H9 (cell line): ENCODE measurements around the gene MAJIN. TPM values are rescaled to one million over a fixed set of nuclear protein-coding genes. Genes with fewer than 3 reads are reported as not detected.

Source experiments
- DNase-seq: peaks from one replicate; pipeline ENCODE4 v3.0.0-alpha.2; 2017
- H2AFZ ChIP-seq: one replicate; pipeline ENCODE4 v1.6.1; 2013; ENCODE audit warnings: mild to moderate bottlenecking, low read length, control low read depth, moderate library complexity
- H2AK5ac ChIP-seq: 2 replicates; pipeline ENCODE4 v1.6.1; 2013; ENCODE audit warnings: low read length, control low read depth, mixed read lengths; ENCODE audit not compliant: insufficient read length
- H2BK120ac ChIP-seq: one replicate; pipeline ENCODE4 v1.6.1; 2013; ENCODE audit warnings: low read depth, mild to moderate bottlenecking, low read length, control low read depth, inconsistent platforms; ENCODE audit not compliant: poor library complexity, severe bottlenecking
- H2BK12ac ChIP-seq: 2 replicates; pipeline ENCODE4 v1.6.1; 2013; ENCODE audit warnings: low read length, control low read depth, mixed read lengths, low read depth; ENCODE audit not compliant: insufficient read length
- H2BK15ac ChIP-seq: 2 replicates; pipeline ENCODE4 v1.6.1; 2013; ENCODE audit warnings: low read depth, low read length, control low read depth
- H2BK20ac ChIP-seq: one replicate; pipeline ENCODE4 v1.6.1; 2013; ENCODE audit warnings: low read depth, mild to moderate bottlenecking, low read length, control low read depth, inconsistent platforms; ENCODE audit not compliant: poor library complexity, severe bottlenecking
- H2BK5ac ChIP-seq: 2 replicates; pipeline ENCODE4 v1.6.1; 2013; ENCODE audit warnings: low read length, control low read depth, mixed read lengths; ENCODE audit not compliant: insufficient read length
- H3K14ac ChIP-seq: 2 replicates; pipeline ENCODE4 v1.6.1; 2013; ENCODE audit warnings: low read length, control low read depth; ENCODE audit not compliant: insufficient read depth
- H3K18ac ChIP-seq: 2 replicates; pipeline ENCODE4 v1.6.1; 2013; ENCODE audit warnings: low read depth, mild to moderate bottlenecking, mixed read lengths, low read length, control low read depth; ENCODE audit not compliant: insufficient read length
- H3K23ac ChIP-seq: 2 replicates; pipeline ENCODE4 v1.6.1; 2013; ENCODE audit warnings: low read length, control low read depth, mixed read lengths, low read depth; ENCODE audit not compliant: insufficient read length
- H3K23me2 ChIP-seq: 2 replicates; pipeline ENCODE4 v1.6.1; 2013; ENCODE audit warnings: low read depth, mild to moderate bottlenecking, mixed read lengths, low read length, control low read depth; ENCODE audit not compliant: insufficient read length, poor library complexity, severe bottlenecking
- H3K27ac ChIP-seq: 2 replicates; pipeline ENCODE4 v1.5.1; 2013; ENCODE audit warnings: low read length, control low read depth, mixed read lengths, low read depth; ENCODE audit not compliant: insufficient read length
- H3K27me3 ChIP-seq: 2 replicates; pipeline ENCODE4 v1.6.1; 2013; ENCODE audit warnings: low read length, control low read depth, inconsistent platforms; ENCODE audit not compliant: insufficient read depth
- H3K4ac ChIP-seq: 2 replicates; pipeline ENCODE4 v1.6.1; 2013; ENCODE audit warnings: low read depth, mild to moderate bottlenecking, control low read depth, inconsistent platforms, low read length, moderate library complexity
- H3K4me1 ChIP-seq: 2 replicates; pipeline ENCODE4 v1.6.1; 2013; ENCODE audit warnings: low read length, control low read depth, inconsistent platforms; ENCODE audit not compliant: insufficient read depth
- H3K4me2 ChIP-seq: 2 replicates; pipeline ENCODE4 v1.6.1; 2013; ENCODE audit warnings: low read length, control low read depth, mixed read lengths; ENCODE audit not compliant: insufficient read length, insufficient read depth
- H3K56ac ChIP-seq: 2 replicates; pipeline ENCODE4 v1.6.1; 2013; ENCODE audit warnings: low read depth, mild to moderate bottlenecking, mixed read lengths, low read length, control low read depth; ENCODE audit not compliant: insufficient read length
- H3K79me1 ChIP-seq: 2 replicates; pipeline ENCODE4 v1.6.1; 2013; ENCODE audit warnings: low read depth, mild to moderate bottlenecking, moderate library complexity, low read length, control low read depth, inconsistent platforms; ENCODE audit not compliant: insufficient read depth, poor library complexity, severe bottlenecking
- H3K79me2 ChIP-seq: 2 replicates; pipeline ENCODE4 v1.6.1; 2013; ENCODE audit warnings: low read length, control low read depth, inconsistent platforms; ENCODE audit not compliant: insufficient read depth
- H3K9ac ChIP-seq: 2 replicates; pipeline ENCODE4 v1.6.1; 2013; ENCODE audit warnings: low read length, control low read depth, mixed read lengths; ENCODE audit not compliant: insufficient read length; ENCODE audit errors: extremely low read depth
- H3K9me3 ChIP-seq: one replicate; pipeline ENCODE4 v1.6.1; 2013; ENCODE audit warnings: low read depth, low read length, inconsistent platforms; ENCODE audit not compliant: control insufficient read depth
- H3T11ph ChIP-seq: one replicate; pipeline ENCODE4 v1.6.1; 2013; ENCODE audit warnings: mild to moderate bottlenecking, low read length, control low read depth, inconsistent platforms
- H4K20me1 ChIP-seq: one replicate; pipeline ENCODE4 v1.6.1; 2013; ENCODE audit not compliant: control insufficient read depth, insufficient read length, insufficient read depth
- H4K5ac ChIP-seq: 2 replicates; pipeline ENCODE4 v1.6.1; 2013; ENCODE audit warnings: low read depth, mild to moderate bottlenecking, mixed read lengths, low read length, control low read depth; ENCODE audit not compliant: insufficient read length
- H4K8ac ChIP-seq: replicated peaks from 2 replicates; pipeline ENCODE4 v1.6.1; 2013; ENCODE audit warnings: low read length, control low read depth, mixed read lengths, low read depth; ENCODE audit not compliant: insufficient read length
- H4K91ac ChIP-seq: 2 replicates; pipeline ENCODE4 v1.6.1; 2013; ENCODE audit warnings: low read depth, mild to moderate bottlenecking, moderate library complexity, mixed read lengths, low read length, control low read depth; ENCODE audit not compliant: insufficient read length
- H3K27ac Mint-ChIP-seq, 3 experiments: 2 replicates in 2 of 3; 3 replicates in 1 of 3; pipeline ENCODE4 v1.8.0; 2020 to 2021; ENCODE audit warnings: mixed read lengths in 3 of 3, mild to moderate bottlenecking in 1 of 3, moderate library complexity in 1 of 3
- H3K27me3 Mint-ChIP-seq: 2 replicates; pipeline ENCODE4 v1.8.0; 2021; ENCODE audit warnings: low read depth, mild to moderate bottlenecking, moderate library complexity, mixed read lengths
- H3K36me3 Mint-ChIP-seq, 3 experiments: 2 replicates in 2 of 3; 3 replicates in 1 of 3; pipeline ENCODE4 v1.8.0; 2020 to 2021; ENCODE audit warnings: low read depth in 3 of 3, mixed read lengths in 3 of 3; ENCODE audit not compliant: insufficient read depth in 1 of 3
- H3K4me1 Mint-ChIP-seq, 2 experiments: 2 replicates each; pipeline ENCODE4 v1.8.0; 2020; ENCODE audit warnings: mixed read lengths in 2 of 2
- H3K4me3 Mint-ChIP-seq, 2 experiments: 2 replicates in 1 of 2; 3 replicates in 1 of 2; pipeline ENCODE4 v1.8.0; 2020 to 2021; ENCODE audit warnings: mild to moderate bottlenecking in 2 of 2, mixed read lengths in 2 of 2, moderate library complexity in 1 of 2
- H3K9me3 Mint-ChIP-seq, 2 experiments: 2 replicates in 1 of 2; 3 replicates in 1 of 2; pipeline ENCODE4 v1.8.0; 2020; ENCODE audit warnings: mild to moderate bottlenecking in 2 of 2, mixed read lengths in 2 of 2, moderate library complexity in 1 of 2
- WGBS: extraction: QIAGEN DNeasy Blood & Tissue Kit; methylation state at CpG from one replicate; pipeline ENCODE4 v1.1.7; 2013; ENCODE audit warnings: missing lambda C conversion rate, low lambda C conversion rate, mixed read lengths; ENCODE audit not compliant: insufficient read length; ENCODE audit errors: extremely low coverage; 5-methylcytosine and 5-hydroxymethylcytosine counted together
- total RNA-seq: library from RNA; stranded (reverse); gene quantifications from 2 replicates; pipeline ENCODE4 v1.2.1, GENCODE V29; 2021
- TF ChIP-seq, protein P1 (sequence below): fragments of 200-600 bp; sonication (generic); conservative IDR thresholded peaks from 3 replicates; pipeline ENCODE4 v1.8.0; 2021; ENCODE audit warnings: antibody characterized with exemption, mild to moderate bottlenecking

Gene MAJIN
- total RNA-seq, 1 experiment from 2014 or later: not detected

DNA sequence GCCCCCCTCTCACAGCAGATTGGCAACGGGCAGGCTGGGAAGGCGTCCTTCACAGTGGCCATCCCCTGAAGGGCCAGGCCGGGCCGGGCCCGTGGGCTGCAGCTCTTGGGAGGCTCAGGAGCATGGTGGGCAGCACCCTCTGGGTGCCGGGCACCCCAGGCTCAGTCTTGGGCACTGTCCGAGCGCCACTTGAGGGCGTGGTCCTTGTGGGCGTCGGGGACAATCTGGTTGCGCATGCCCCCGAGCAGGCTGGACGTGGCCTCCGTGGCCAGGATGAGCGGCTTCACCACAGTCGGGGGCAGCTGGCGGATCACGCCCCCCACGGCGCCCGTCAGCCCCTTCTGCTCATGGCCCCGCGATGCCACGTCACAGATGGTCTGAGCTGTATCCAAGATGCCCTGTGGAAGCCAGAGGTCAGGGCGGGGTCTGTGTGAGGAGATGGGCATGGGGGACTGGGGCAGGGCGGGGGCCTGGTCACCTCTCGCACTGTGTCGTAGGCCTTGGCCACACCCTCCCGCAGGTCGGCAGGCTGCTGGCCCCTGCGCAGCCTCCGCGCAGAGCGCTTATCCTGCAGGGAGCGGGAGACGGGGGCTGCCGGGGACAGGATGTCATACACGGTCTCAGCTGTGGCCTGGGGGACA lies 77.0 kb downstream of the MAJIN start:
- Mint-ChIP-seq H3K27ac (no peak overlapping the region), H3K36me3 (peaks cover 0 to 18% (median 12%) of the 10 kb centered on the region in 3 experiments; a peak in 4 of 7 replicates), H3K4me1 (peaks cover 0 to 8% of the 10 kb centered on the region in 2 experiments; a peak in 1 of 4 replicates), H3K27me3 (no peaks in the 10 kb centered on the region), H3K9me3 (no peaks in the 10 kb centered on the region; a peak in 1 of 5 replicates), H3K4me3 (no peak overlapping the region)
- Histone ChIP-seq H3K18ac (no peak overlapping the region), H3K4me1 (no peaks in the 10 kb centered on the region), H3K4ac (no peak overlapping the region), H3K4me2 (no peak overlapping the region), H2BK12ac (no peak overlapping the region), H3K56ac (no peak overlapping the region), H2BK20ac (no peak overlapping the region), H2BK15ac (no peak overlapping the region), H3T11ph (no peak overlapping the region), H2AK5ac (no peak overlapping the region), H3K27ac (no peak overlapping the region), H4K20me1 (peaks cover 4% of the 10 kb centered on the region), H3K9me3 (no peaks in the 10 kb centered on the region), H2AFZ (no peak overlapping the region), H3K23me2 (no peaks in the 10 kb centered on the region), H3K9ac (no peak overlapping the region), H3K23ac (no peak overlapping the region), H3K14ac (no peak overlapping the region), H3K27me3 (no peaks in the 10 kb centered on the region), H4K8ac (no peak overlapping the region), H3K79me2 (no peaks in the 10 kb centered on the region), H2BK5ac (no peak overlapping the region), H4K5ac (no peak overlapping the region), H3K79me1 (no peaks in the 10 kb centered on the region), H2BK120ac (no peak overlapping the region), H4K91ac (no peak overlapping the region)
- no peak for DNase-seq
- no CpG with 5 or more reads among the region's 39 CpGs for WGBS
- TF ChIP-seq, protein P1, sequence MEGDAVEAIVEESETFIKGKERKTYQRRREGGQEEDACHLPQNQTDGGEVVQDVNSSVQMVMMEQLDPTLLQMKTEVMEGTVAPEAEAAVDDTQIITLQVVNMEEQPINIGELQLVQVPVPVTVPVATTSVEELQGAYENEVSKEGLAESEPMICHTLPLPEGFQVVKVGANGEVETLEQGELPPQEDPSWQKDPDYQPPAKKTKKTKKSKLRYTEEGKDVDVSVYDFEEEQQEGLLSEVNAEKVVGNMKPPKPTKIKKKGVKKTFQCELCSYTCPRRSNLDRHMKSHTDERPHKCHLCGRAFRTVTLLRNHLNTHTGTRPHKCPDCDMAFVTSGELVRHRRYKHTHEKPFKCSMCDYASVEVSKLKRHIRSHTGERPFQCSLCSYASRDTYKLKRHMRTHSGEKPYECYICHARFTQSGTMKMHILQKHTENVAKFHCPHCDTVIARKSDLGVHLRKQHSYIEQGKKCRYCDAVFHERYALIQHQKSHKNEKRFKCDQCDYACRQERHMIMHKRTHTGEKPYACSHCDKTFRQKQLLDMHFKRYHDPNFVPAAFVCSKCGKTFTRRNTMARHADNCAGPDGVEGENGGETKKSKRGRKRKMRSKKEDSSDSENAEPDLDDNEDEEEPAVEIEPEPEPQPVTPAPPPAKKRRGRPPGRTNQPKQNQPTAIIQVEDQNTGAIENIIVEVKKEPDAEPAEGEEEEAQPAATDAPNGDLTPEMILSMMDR: no peak
